SK-N-SH treated with all-trans-retinoic acid at 6 μM for 48 hours (cell line): Measurements from ENCODE around the gene SREBF2.

ENCODE experiments used
- ARNTL ChIP-seq: fragments of 450-650 bp; formaldehyde crosslinking; IDR thresholded peaks from 2 replicates; pipeline ENCODE4 v1.5.0; 2020; ENCODE audit warnings: low read depth, mild to moderate bottlenecking, moderate library complexity, borderline replicate concordance
- CSDC2 ChIP-seq: fragments of 250-450 bp; sonication (Bioruptor Pico); IDR thresholded peaks from 2 replicates; pipeline ENCODE4 v1.5.0; 2020; ENCODE audit warnings: mild to moderate bottlenecking, moderate library complexity
- ZNF565 ChIP-seq: fragments of 450-650 bp; formaldehyde crosslinking; conservative IDR thresholded peaks from 2 replicates; pipeline ENCODE4 v1.5.0; 2020; ENCODE audit warnings: low read depth, mild to moderate bottlenecking, moderate library complexity
- TF ChIP-seq, protein P1 (sequence below): fragments of 250-450 bp; sonication (Bioruptor Pico); IDR thresholded peaks from 2 replicates; pipeline ENCODE4 v1.8.0; 2021; ENCODE audit warnings: low read depth, mild to moderate bottlenecking, moderate library complexity, borderline replicate concordance
- TF ChIP-seq, protein P2 (sequence below): fragments of 250-450 bp; sonication (Bioruptor Pico); IDR thresholded peaks from 2 replicates; pipeline ENCODE4 v1.5.1; 2020; ENCODE audit warnings: low read depth, mild to moderate bottlenecking, moderate library complexity

DNA sequence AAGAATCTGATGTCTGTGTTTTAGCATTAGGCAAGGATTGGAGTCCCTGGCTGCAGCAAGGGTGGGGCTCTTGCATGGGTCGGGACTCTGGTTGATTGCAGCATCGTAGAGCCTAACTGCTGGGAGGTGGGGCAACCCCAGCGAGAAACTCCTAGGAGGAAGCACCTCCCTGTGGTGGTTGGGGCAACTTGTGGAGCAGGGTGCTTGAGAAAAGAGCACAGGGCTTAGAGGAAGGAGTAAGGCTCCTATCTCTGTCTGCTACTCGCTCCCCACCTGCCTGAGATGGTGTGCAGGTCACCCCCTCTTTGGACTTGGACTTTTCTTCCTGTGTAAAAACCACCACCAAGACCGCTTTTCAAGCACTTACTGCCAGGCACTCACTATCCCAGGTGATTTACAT lies 15.6 kb downstream of the SREBF2 start:
- TF ChIP-seq, protein P1, sequence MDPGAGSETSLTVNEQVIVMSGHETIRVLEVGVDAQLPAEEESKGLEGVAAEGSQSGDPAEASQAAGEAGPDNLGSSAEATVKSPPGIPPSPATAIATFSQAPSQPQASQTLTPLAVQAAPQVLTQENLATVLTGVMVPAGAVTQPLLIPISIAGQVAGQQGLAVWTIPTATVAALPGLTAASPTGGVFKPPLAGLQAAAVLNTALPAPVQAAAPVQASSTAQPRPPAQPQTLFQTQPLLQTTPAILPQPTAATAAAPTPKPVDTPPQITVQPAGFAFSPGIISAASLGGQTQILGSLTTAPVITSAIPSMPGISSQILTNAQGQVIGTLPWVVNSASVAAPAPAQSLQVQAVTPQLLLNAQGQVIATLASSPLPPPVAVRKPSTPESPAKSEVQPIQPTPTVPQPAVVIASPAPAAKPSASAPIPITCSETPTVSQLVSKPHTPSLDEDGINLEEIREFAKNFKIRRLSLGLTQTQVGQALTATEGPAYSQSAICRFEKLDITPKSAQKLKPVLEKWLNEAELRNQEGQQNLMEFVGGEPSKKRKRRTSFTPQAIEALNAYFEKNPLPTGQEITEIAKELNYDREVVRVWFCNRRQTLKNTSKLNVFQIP (CRISPR knock-in tag), result no peak
- TF ChIP-seq, protein P2, sequence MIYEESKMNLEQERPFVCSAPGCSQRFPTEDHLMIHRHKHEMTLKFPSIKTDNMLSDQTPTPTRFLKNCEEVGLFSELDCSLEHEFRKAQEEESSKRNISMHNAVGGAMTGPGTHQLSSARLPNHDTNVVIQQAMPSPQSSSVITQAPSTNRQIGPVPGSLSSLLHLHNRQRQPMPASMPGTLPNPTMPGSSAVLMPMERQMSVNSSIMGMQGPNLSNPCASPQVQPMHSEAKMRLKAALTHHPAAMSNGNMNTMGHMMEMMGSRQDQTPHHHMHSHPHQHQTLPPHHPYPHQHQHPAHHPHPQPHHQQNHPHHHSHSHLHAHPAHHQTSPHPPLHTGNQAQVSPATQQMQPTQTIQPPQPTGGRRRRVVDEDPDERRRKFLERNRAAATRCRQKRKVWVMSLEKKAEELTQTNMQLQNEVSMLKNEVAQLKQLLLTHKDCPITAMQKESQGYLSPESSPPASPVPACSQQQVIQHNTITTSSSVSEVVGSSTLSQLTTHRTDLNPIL (CRISPR knock-in tag), result no peak
- TF ChIP-seq ARNTL (CRISPR knock-in tag), result no peak
- no peak for TF ChIP-seq ZNF565 (CRISPR knock-in tag)
- TF ChIP-seq CSDC2, result no peak
